Esophagus muscularis mucosa (tissue), 4 donors: ENCODE results near the gene GREB1.

Source experiments
- CTCF ChIP-seq, 3 experiments: fragments of 200-600 bp in 2 of 3; fragments of 450-650 bp in 1 of 3; sonication (generic) in 2 of 3; IDR thresholded peaks; one replicate each; pipeline ENCODE4 v1.5.1; 2017 to 2019; ENCODE audit warnings: antibody characterized with exemption in 3 of 3, mild to moderate bottlenecking in 2 of 3, moderate library complexity in 1 of 3
- EP300 ChIP-seq: sonication (generic); formaldehyde crosslinking; IDR thresholded peaks from one replicate; pipeline ENCODE4 v1.6.1; 2017; ENCODE audit warnings: antibody characterized with exemption
- POLR2A ChIP-seq: fragments of 450-650 bp; IDR thresholded peaks from one replicate; pipeline ENCODE4 v1.6.1; 2017; ENCODE audit warnings: antibody characterized with exemption, moderate library complexity, mild to moderate bottlenecking, low read depth
- POLR2AphosphoS5 ChIP-seq, 2 donors: sonication (generic); formaldehyde crosslinking; IDR thresholded peaks; one replicate each; pipeline ENCODE4 v1.6.1; 2017; ENCODE audit warnings: antibody characterized with exemption in 2 of 2

GRCh38 chr2:11516984-11517648, 16.7 kb upstream of the GREB1 start:
- TF ChIP-seq EP300, result no peak
- TF ChIP-seq POLR2AphosphoS5 (IDR thresholded peaks at IDR 0.05), result no peak
- no peak for TF ChIP-seq CTCF (IDR thresholded peaks at IDR 0.05)
- TF ChIP-seq POLR2A, result no peak
